HG03060 (cell line): ENCODE results near the gene NDUFS7.

Experiments used
- ATAC-seq: cut with Tn5 transposase; IDR thresholded peaks from one replicate; pipeline ENCODE4 v1.9.1; 2021; ENCODE audit warnings: low read depth, moderate number of reproducible peaks; ENCODE audit not compliant: unreplicated experiment

NDUFS7 gene

GRCh38 chr19:1399745-1400144 lies 16.0 kb downstream of the NDUFS7 start:
- ATAC-seq = no peak

DNA sequence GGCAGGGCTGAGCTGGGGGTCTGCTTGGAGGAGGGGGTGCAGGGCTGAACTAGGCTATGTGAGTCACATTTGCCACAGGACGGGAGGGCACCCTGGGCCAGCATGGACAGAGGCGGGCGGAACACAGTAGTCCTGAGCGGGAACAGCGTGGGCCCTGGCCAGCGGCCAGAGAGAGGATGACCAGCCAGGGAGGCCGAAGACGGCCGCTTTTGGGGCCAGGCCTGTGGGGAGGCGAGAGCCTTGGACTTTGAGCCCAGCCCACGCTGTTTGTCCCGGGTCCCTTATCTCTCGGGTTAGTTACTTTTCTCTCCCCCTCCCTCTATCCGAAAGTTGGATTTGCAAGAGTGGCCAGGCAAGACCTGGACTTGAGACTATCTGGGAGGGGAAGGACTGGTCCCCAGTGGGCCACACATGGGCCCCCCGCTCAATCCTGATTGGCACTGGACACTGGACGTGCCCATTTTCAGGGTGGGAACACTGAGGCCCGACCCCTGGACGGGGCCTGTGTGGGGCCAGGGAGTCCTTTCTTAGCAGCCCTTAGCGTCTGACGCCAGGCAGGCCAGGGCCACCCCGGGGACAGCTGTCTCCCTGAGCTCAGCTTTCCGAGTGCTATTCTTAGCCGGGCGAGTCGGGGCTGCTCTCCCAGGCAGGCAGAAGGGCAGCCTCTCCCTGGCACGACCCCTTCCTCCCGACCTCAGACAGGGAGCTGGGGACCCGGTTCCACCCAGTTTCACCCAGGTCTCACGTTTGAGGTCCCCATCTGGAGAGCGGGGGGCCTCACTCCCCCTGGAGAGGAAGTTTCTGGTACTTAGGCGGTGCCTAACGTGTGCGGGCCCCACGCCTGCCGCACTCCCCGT lies 16.8 kb downstream of the NDUFS7 start:
- no peak for ATAC-seq

GRCh38 chr19:1401138-1401888 lies 17.6 kb downstream of the NDUFS7 start, which contains the start of gene GAMT:
GAMT (minus strand) TSS chr19:1401542; CDS start chr19:1401476, 66 bp downstream.
- no peak for ATAC-seq

GRCh38 chr19:1401889-1402217 lies 18.1 kb downstream of the NDUFS7 start:
- no peak for ATAC-seq

GRCh38 chr19:1402411-1403070 lies 18.8 kb downstream of the NDUFS7 start:
- ATAC-seq = no peak

DNA sequence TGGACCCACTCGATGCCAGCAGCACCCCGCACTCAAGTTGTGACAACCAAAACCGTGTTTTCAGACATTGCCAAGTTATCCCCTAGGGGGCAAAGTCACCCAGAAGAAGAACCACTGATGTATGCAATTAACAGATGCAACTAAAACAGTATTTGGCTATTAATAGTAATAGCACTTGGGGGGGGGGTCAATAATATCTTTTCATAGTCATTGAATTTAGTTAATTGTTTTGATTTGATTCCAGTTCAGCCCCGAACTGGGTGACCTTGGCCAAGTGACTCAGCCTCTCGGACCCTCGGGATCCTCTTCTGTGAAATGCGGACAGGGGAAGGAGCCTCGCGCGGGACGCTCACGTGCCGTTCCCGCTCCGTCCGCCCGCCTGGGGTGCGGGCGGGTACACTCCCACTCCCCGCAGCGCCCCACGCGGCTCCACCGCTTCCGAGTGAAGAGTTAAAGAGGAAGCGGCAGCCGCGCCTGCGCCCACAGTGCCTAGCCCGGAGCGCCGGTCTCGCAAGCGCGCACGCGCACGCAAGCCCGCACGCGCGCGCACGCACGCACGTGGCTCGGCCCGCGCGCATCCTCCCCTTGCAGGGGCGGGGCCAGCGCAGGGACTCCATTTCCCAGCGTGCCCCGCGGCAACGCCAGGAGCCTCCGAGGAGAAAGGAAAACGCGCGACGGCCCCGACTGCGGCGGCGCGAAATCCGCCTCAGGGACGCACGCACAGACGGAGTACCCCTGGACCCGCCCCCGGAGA lies 23.2 kb downstream of the NDUFS7 start:
- peak; percentile 57 for ATAC-seq

DNA sequence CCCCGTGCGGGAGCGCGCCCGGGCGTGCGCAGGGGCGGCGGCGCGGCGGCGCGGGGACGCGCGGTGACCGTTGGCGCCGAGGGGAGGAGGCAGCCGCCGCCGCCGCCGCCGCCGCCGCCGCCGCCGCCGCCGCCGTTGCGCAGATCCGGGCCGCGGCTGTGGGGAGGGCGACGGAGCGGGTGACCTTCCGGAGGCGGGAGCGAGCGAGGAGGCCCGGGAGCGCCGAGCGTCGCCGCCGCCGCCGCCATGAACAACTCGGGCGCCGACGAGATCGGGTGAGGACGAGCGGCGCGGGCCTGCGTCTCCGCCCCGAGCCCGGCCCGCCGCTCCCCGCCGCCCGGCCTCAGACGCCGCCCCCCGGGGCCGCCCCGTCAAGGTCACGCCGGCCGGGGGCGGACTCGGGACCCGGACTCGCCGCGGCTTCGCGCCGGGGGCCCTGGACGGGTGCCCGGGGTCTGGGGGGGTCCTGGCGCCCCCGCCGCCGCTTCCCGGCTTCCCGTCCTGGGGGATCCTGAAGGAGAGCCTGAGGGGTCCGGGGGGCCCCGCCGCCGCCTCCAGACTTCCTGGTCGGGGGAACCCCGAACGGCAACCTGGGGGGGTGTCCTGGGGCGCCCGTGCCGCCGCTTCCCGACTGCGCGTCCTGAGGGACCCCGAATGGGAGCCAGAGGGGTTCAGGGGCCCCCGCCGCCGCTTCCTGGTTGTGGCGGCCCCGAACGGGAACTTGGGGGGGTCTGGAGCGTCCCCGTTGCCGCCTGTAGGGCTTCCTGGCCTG lies 24.0 kb downstream of the NDUFS7 start, which contains the start of gene DAZAP1:
DAZAP1 (plus strand) TSS at position 59 of the 772 bp plus-strand sequence; CDS start at position 247, 188 bp downstream.
- peak; percentile 0 for ATAC-seq

DNA sequence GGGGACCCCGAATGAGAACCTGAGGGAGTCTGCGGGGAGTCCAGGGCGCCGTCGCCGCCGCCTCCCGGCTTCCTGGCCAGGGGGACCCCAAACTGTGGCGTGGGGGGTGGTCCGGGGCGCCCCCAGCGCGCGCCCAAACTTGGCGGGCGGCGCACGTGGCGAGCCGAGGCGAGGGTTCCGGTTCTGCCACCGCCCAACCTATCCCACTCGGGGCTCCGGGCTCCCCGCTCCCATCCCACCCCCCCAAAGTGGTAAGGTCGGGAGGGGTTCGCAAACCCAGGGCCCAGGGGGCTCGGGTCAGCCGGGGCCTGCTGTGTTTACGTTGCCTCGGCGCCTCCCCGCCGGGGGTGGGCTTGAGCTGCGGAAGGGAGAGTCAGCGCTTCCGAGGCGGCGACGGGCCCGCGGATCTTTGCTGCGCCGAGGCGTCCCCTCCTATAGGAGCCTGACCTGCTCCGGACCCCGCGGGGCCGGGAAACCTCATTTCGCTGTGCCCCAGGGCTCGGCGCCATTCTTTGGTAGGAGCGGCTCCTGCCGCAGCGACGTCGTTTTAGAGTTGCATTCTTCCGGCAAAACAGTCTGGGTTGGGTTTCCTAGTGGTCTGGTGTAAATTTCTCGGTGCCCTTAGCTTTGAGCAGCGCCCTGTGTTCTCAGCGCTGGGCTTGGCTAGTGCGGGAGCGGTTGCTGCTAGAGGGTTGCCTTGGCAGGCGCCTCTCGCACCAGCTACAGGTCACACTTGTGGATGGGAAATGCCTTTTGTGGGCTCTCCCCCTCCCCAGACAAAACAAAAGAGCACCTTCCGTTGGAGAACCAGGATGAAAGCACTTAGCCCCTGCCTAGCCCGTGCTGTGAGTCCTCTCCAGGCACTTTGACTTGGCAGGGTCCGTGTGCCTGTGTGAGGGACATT lies 24.8 kb downstream of the NDUFS7 start:
- no peak for ATAC-seq

DNA sequence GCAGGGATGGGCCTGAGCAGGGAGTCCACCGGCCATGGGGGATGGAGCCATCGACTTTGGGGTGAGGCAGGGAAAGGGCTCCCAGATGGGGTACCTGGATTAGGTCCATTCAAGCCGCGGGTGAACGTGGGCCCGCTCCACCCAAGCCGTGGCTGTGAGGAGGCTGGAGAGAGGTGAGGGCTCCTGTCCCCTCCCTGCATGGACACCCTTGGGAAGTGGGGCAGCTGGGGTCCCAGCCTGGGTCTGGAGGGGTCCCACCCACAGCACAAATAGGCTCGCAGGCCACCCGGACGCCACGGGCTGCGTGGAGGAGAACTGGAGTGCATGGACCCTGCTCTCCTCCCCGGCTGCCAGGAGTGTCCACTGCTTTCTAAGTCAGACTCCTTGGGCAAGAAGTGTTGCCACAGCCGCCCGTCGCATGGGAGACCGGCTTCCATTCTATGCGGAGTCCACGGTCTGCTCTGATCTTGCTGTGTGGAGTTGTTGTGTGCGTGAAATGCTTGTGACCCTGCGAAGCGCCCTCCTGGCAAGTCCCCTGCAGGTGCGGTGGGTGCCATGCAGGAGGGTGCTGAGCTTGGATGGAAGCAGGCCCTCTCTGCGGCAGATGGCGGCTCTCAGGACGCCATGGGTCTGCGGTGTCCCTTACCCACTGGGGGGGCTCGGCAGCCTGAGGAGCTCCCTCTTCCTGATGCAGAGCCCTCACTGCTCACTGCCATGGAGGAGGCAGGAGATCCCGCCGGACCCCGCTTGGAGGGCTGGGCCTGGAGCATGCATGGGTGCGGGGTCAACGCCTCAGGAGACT lies 25.7 kb downstream of the NDUFS7 start:
- ATAC-seq = no peak

DNA sequence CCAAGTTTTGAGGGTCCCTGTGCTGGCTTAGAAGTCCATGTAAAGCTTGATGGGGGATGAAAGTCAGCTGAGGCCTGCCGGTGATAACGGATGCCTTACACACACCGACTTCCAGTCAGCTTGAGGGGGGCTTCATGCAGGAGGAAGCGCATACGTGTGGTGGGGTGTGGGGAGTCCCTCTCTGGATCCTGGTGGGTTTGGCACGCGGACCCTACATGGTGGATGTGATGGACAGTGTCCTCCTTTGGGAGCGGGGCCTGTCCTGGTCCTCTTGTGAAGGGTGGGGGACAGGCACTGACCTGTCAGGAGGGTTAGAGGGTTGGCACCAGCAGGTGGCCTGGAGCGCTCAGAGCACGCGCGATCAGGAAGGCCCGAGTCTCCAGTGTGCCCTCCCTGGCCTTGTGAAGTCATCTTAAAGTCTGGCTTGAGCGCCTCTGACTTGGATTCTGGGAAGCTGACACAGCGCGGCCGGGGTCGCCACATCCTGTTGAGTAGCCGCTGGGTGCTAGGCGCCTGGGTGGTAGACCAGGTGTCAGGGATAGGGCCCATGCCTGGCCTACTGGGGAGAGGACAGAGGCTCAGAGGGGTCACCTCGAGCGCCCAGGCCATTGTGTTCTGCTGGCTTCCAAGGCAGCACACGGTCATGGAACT lies 26.6 kb downstream of the NDUFS7 start:
- no peak for ATAC-seq

DNA sequence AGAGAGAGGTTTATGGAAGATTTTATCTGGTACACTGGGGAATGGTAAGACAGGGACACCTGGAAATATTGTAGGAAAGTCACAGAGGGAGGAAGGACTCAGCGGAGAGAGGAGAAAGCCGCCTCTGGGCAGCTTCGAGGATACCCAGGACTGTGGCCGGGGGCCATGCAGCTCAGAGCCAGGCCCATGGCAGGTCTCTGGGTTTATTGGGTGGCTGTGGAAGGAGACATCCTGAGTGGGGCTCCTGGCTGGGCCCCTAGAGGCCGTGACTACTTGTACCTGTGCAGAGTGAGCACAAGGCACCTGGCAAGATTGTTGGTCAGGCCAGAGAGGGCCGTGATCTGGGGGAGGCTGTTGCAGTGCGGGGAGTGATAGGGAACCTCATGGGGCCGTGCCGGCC lies 27.1 kb downstream of the NDUFS7 start:
- ATAC-seq = no peak

DNA sequence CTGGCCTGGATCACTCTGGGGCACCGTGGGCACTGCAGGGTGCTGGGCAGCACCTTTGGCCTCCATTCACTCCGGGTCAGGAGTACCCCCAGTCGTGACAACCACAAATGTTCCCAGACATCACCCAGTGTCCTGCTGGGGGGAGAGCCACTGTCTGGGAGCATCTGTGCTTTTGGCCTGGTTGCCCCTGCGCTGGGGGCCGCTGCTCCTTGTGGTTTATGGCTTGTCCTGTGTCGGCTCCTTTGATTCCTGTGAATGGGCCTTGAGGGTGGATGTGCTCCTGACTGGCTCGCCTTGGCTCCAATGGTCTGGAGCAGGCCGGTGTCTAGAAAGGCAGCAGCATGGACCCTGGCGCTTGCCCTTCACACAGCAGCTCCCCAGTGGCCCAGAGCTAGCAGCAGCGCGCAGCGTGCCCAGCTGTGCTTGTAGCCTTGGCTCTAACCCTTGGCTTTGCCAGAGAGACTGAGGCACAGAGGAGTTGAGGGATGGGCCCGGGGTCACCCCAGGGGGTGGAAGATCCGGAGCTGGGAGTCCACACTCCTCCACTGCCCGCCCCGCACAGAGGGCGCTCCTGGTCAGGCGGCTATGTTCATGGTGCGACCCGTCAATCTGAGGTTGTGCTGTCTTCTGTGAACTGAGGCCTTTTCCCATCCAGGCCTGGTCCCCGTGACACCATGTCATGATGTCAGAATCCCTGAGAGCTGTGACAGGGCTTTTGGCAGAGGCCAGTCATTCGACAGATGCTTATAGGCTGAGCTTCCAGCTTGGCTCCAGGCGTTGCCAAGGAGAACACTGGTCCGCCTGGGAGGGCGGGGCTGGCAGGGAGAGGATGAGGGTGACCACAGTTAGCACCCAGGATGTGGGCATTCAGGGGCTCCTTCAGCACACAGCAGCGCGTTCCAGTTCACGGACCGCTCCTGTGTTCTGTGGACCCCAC lies 27.8 kb downstream of the NDUFS7 start:
- ATAC-seq = no peak

DNA sequence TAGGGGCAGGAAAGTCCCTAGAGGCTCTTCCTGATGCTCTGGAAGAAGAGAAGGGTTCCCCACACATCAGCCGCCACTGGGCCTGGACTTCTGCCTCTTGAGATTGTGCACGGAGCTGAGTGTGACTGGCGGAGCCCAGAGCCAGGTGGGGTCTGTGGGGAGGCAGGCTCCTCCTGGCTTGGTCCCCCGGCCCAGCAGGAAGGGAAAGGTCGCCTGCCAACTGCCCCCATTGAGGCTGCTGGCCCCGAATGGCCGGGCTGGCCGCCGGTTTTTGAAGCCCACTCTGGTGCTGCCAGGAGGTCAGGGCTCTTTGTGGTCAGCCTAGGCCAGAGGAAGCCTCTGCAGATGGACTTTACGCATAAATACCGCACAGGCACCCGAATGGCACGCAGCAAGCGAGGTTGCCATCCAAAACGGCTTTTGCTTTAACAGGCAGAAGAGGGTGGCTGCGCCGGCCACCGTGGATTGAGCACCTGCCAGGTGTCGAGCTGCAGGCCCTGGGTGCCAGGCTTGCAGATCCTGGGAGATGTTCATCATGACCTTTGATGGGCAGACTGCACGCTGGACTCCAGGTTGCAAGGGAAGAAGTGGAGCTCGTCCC lies 28.7 kb downstream of the NDUFS7 start:
- no peak for ATAC-seq

- no peak for ATAC-seq
Observed at GRCh38 chr19:1412995-1413800, 29.5 kb downstream of the NDUFS7 start.
